ENCODE measurements around the gene ALG5.

DNA sequence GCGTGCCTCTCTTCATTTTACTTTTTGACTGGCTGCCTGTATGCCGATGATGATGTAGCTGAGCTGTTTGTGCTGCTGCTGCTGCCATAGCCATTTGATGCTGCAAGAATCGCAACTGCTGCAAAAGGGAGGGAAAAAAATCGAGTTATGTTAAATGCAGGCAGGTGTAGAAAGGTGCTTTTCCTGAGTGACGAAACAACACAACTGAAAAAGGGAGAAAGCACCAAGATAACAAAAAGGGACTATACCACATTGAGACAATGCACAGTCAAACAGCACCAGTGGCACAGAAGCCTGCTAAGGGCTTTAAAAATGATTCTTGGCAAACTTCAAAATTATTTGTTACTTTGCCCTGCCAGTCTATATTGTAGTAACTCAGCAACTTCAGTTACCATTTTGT, 10.6 kb upstream of the ALG5 start:
- TF ChIP-seq CTCF (IDR thresholded peaks at IDR 0.05 in 2 of 3, conservative IDR thresholded peaks at IDR 0.05 in 1 of 3; ENCODE audit: borderline replicate concordance in 1 of 3, insufficient read depth in 1 of 3, low read depth in 2 of 3, low read length in 2 of 3) (no peak), ELF1 (IDR thresholded peaks at IDR 0.05; ENCODE audit: borderline replicate concordance, low read depth) (no peak), REST (IDR thresholded peaks at IDR 0.05; ENCODE audit: low read depth) (no peak), ZNF274 (IDR thresholded peaks at IDR 0.05; ENCODE audit: low read depth, low read length) (no peak), RAD21 (IDR thresholded peaks at IDR 0.05; ENCODE audit: low read depth) (no peak), POLR2AphosphoS5 (IDR thresholded peaks at IDR 0.05; ENCODE audit: low read depth, low read length) (no peak), POLR2A (IDR thresholded peaks at IDR 0.05; ENCODE audit: borderline replicate concordance, extremely low read depth, insufficient read depth, insufficient read length) (no peak), YY1 (IDR thresholded peaks at IDR 0.05; ENCODE audit: extremely low read depth, insufficient replicate concordance, low read depth, low read length) (no peak), SIN3A (IDR thresholded peaks at IDR 0.05; ENCODE audit: low read depth) (no peak), ATF3 (IDR thresholded peaks at IDR 0.05) (no peak)
